OCI-M2 (cell line): ENCODE results near the gene APCDD1.

Source experiments
- DNase-seq: peaks from one replicate; lab custom pipeline; 2025; ENCODE audit not compliant: unreplicated experiment; lab: John Stamatoyannopoulos, UW

The APCDD1 gene

GRCh38 chr18:10453806-10454680 is at the start of gene APCDD1:
Gene APCDD1 (plus strand): TSS chr18:10454635. CDS start chr18:10454982, 347 bp downstream.
- no peak for DNase-seq

DNA sequence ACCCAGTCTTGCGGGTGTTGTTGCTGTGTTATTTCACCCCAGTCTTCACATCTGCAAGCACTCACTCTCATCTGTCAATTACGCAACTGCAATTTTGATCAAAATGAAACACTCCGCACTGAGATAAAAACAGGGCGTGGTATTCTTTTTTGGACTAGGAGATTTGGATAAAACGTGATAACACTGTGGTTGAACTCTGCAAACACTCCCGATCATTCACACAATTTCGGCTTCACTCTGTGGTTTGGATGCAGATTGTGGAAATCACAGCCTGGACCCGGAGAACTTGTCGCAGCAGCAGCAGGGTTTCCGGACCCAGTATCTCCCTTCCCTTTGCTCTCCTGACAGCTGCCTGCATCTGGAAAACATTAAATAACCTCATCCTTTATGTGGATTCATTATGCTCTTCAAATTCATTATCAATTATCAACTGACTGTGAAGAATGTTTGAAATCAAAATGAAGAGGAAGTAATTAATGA is 49.4 kb upstream of the APCDD1 start:
- DNase-seq: no peak

DNA sequence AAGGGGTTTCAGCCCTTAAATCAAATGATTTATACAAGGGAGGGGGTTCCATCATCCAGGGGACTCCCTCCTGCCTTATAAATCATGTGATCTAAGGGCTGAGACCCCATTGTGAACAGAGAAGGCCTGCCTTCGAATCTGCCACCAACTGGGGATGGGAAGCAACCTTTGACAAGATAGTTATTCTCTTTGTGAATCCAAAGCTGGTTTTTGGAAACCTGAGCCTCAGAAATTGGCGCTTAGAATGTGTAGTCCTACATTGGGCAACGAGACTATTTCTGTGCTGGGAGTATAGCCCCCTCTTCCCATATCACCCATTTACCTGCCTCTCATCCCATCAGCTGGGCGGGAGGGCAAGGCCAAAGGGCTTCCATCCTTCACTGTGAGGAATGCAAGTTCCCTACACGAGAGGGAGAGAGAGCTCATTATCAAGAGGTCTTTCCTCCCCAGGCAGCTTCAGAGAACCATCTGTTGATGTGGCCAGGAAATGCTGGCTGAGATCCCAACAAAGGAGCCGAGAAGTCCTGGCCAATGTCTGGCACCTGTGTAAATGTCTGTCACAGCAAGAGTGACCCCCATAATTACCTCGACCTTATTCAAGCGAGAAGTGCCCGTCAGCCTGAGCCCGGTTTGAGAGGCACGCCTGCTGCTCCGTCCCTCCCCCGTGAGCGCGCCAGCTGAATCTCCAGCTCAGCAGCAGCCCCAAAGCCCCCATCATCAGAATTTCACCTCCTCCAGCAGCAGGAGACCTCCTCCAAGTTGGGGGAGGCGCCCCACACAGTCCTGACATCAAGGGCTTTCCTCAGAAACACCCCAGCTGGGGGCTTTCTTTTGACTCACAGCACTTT is 48.4 kb upstream of the APCDD1 start:
- DNase-seq: no peak

GRCh38 chr18:10408131-10408530 is 46.3 kb upstream of the APCDD1 start:
- DNase-seq: no peak

GRCh38 chr18:10409041-10409440 is 45.4 kb upstream of the APCDD1 start:
- no peak for DNase-seq

GRCh38 chr18:10410472-10411308 is 43.7 kb upstream of the APCDD1 start:
- DNase-seq: no peak

- DNase-seq: no peak
Measured at GRCh38 chr18:10412933-10413332, 41.5 kb upstream of the APCDD1 start.

DNA sequence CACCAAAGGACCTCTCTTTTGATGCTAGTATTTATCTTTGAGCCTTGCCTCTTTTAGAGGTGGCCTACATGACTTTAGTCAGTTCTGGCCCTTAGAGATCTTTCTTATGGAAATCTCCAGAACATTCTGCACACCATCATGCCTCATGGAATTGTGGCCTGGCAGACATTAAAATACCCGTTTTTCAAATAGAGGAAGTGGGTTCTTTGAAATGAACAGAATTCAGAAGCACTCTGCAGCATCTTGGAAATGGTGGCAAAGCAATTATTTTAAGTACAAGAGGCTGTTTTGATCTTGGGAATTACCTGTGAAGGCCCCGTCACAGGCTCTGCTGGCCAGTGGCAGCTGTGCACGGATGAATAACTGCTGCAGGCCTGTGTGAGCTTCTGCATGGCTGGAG is 40.7 kb upstream of the APCDD1 start:
- DNase-seq: no peak

- no peak for DNase-seq
Measured at GRCh38 chr18:10414293-10414842, 40.1 kb upstream of the APCDD1 start.

DNA sequence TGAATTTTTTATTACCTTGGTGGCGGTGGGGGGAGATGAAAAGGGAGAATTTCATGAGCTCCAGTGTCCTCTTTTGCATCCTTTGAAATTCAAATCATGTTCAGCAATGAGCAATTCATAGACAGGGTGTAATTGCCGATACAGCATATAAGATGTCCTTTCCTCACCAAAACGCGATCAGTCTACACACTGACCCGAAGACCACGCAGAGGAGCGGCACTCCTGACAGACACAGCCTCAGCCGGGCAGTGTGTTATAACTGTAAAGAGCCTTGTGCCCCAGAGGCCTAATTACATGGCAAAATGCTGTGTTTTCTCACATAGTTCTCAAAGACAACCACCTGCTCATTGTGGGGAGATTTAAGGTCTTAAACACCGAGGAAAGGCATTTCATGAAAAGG is 38.4 kb upstream of the APCDD1 start:
- DNase-seq: no peak

DNA sequence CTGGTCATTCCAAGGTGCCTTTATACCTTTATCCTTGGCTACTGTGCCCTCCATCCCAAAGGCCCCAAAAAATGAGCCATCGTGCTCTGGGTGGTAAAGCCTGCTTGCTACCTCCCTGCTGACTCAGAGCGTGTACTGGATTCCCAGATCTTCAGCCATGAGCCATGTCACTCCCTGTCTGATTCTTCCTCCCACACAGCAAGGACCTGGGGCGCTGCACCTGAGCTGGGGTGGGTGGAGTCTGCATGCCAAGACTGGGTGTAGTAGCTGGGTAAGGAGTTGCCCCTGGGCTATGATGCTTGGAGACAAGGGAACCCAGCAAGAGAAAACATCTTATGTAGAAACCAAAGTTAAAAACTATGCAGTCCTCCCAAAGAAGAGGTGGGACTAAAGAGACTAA is 37.2 kb upstream of the APCDD1 start:
- no peak for DNase-seq

DNA sequence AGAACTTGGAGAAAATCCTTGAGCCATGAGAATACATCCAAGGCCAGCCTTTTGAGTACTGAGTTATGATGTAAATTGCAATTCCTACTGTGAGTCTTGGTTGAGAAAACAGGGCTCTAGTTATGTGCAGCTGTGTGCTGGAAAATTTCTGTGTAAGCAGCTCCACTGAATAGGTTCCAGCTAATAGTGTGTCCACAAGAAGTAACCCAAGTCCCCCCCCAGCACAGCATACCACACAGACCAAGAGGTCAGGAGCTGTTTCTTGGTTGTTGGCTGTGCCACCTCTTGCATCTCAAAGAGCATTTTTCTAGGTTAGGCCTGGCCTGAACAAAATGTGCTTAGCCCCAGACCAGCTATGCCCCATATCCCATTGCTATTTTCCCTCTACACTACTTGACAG is 36.8 kb upstream of the APCDD1 start:
- no peak for DNase-seq

- DNase-seq: no peak
Measured at GRCh38 chr18:10418836-10419235, 35.6 kb upstream of the APCDD1 start.

DNA sequence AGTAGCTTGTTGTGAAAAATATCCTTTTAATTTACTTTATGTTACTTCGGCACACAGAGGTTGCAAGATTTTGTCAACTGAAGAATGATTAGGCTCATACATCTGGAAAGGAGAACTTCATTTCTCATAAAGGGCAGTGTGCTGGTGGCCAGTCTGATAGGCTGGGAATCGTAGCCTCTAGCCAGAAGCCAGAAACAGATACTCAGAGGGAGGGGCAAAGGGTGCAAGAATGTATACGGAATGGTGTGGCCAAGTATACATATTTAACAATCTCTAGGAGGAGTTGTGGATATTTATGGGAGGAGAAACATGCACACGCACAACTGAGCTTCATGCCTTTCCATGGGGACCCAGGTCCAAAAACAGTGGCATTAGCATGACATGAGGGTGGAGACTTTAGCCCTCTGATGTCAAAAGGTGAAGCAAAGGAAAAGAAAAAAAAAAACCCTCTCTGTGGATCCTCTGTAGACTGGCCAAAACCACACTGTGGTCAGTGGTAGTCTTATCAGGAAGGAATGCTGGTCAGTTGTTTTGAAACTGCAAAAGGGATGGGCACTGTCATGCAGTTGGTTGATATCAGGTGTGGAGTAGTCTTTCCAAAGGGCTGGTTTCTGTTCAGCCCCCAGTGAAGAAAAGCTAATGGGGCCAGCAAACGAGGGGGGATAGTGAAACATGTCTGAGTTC is 34.9 kb upstream of the APCDD1 start:
- no peak for DNase-seq

DNA sequence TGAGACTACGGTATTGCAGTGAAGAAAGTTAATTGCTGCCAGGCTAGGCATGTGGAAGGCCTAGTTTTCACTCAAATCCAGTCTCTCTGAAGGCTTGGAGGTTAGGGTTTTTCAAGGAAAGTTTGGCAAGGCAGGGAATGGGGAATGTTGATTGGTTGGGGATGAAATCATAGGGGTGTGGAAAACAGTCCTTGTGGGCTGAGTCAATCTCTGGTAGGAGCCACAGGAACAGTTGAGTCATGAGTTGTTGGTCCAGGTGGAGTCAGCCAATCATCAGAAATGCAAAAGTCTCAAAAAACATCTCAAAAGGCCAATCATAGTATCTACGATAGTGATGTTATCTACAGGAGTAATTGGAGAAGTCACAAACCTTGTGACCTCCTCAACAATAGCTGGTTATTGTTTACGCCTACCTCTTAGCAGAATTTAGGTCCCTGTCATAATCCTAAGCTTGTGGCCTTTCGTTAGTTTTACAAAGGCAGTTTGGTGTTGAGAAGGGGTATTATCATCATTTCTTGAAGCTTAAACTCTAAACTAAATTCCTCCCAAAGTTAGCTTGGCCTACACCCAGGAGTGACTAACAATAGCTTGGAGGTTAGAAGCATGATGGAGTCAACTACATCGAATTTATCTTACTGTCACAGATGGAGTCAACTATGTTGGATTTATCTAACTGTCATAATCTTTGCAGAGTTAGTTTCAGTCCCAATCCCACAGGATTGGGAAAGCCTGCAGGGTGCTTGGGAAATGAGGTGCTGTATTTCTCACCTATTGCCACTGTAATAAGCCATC is 33.7 kb upstream of the APCDD1 start:
- DNase-seq: no peak

DNA sequence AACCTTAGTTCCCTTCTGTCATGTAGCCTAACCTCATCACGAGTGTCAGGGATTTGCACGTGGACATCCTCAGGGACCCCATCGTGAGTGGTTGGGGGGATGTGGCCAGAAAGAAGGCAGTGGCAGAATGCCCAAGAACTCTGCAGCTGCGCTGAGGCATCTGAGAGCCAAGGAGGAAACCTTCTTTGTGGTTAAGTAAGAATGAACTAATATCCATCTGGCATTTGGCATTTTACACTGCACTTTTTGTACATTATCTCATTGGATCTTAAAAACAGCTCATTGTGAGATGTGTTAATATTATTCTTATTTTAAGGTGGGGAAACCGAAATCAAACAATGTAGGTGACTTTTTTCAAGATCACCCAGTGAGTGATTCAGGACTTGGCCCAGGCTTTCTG is 32.6 kb upstream of the APCDD1 start:
- DNase-seq: no peak

- DNase-seq: no peak
Measured at GRCh38 chr18:10422731-10423130, 31.7 kb upstream of the APCDD1 start.

DNA sequence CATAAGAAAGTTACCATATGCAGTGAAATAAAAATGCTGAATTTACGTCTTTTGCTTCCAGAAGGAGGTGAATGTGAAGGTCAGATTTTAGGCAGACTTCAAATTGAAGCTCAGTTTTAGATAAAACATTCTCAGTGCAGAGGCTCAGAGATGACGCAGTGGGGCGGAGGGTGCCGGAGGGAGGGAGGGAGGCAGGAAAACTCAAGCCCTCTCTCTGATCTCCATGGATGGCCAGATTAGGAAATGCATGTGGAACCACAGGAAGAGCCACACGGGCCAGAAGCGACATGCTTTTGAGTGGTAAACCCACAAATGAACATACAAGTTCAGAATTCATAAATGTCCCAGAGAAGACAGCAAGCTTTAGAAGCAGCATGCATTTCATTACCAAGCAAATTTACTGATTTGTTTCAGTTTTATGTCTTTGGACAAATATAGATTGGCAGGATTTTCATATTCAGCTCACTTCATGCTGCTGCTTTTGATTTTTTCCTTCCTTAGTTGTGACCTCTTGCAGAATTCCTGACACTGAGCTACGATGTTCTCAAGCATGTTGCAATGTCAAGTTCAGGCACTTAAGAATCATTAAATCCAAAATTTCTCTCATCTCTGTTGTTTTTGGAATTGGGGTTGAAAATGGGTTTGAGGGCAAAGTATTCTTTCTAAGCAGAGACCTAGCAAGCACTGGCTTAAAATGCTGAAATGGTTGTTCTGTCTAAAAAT is 29.7 kb upstream of the APCDD1 start:
- no peak for DNase-seq

DNA sequence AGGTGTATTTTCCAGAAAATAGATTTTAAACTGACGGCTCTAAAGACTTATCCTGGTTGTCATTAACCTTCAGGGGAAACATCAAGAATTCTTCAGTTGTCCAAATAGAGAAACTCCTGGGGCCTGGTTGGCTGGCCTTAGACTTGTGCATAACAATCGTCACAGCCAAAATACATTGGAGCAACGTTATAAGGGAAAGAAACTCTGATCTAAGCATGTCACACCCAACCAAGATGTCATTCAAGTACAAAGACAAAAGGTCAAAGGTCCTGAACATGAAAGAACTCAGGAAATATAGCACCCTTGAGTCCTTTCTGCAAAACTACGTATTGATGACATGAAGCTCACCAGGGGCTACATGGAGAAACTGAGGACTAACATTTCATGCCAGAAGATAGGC is 23.8 kb upstream of the APCDD1 start:
- DNase-seq: no peak
